B cell (primary cell): ENCODE measurements around the gene SCAMP3. TPM values are rescaled to one million over a fixed set of nuclear protein-coding genes. Genes with fewer than 3 reads are reported as not detected.

Experiments
- ATAC-seq: fragments of 200-7000 bp; cut with Tn5 transposase; one replicate; pipeline ENCODE4 v1.10.0; 2021; ENCODE audit warnings: low read depth, mild to moderate bottlenecking, moderate number of reproducible peaks, moderate library complexity
- CTCF ChIA-PET: fragments of 350-600 bp; sonication (Branson Sonifier 250); formaldehyde crosslinking; loops from one replicate; lab custom pipeline; 2021; ENCODE audit warnings: antibody characterized with exemption, inconsistent platforms; lab: Charles Lee
- POLR2A ChIA-PET: fragments of 350-600 bp; sonication (Branson Sonifier 250); formaldehyde crosslinking; loops from one replicate; lab custom pipeline; 2021; ENCODE audit warnings: antibody characterized with exemption; lab: Charles Lee
- DNase-seq: peaks from one replicate; pipeline ENCODE4 v3.0.0; 2013
- H2AFZ ChIP-seq: 2 replicates; pipeline ENCODE4 v1.6.1; 2012; ENCODE audit warnings: mild to moderate bottlenecking, low read depth, low read length; ENCODE audit not compliant: insufficient read depth, poor library complexity, severe bottlenecking
- H3K27ac ChIP-seq, 2 donors: 1 replicate in 1 of 2; 2 replicates in 1 of 2; pipeline ENCODE4 v1.5.1; 2012 to 2013; ENCODE audit warnings: low read length in 2 of 2, mild to moderate bottlenecking in 2 of 2, moderate library complexity in 1 of 2
- H3K27me3 ChIP-seq, 4 experiments: fragments of 200-600 bp in 1 of 4; sonication (generic) in 1 of 4; replicated peaks in 1 of 4; 1 replicate in 2 of 4; 2 replicates in 2 of 4; pipeline versions ENCODE4 v1.6.1 to v1.7.0; 2013 to 2016; ENCODE audit warnings: low read length in 3 of 4, mild to moderate bottlenecking in 2 of 4, mixed read lengths in 1 of 4, moderate library complexity in 1 of 4; ENCODE audit not compliant: insufficient read depth in 4 of 4, control insufficient read depth in 3 of 4; ENCODE audit errors: control extremely low read depth in 1 of 4
- H3K36me3 ChIP-seq, 2 experiments: replicated peaks in 1 of 2; 1 replicate in 1 of 2; 2 replicates in 1 of 2; pipeline versions ENCODE4 v1.6.1 to v1.7.1; 2013; ENCODE audit warnings: low read length in 1 of 2; ENCODE audit not compliant: insufficient read depth in 2 of 2, control insufficient read depth in 1 of 2; ENCODE audit errors: control extremely low read depth in 1 of 2, extremely low read depth in 1 of 2
- H3K4me1 ChIP-seq, 2 donors: fragments of 200-600 bp in 1 of 2; sonication (generic) in 1 of 2; 1 replicate in 1 of 2; 2 replicates in 1 of 2; pipeline versions ENCODE4 v1.5.1 to v1.6.1; 2013 to 2017; ENCODE audit warnings: low read length in 2 of 2; ENCODE audit not compliant: control insufficient read depth in 2 of 2, insufficient read depth in 2 of 2
- H3K4me2 ChIP-seq: replicated peaks from 2 replicates; pipeline ENCODE3; 2012; ENCODE audit warnings: mild to moderate bottlenecking, low read depth, low read length; ENCODE audit not compliant: poor library complexity, severe bottlenecking
- H3K4me3 ChIP-seq, 5 experiments: fragments of 200-600 bp in 1 of 5; sonication (generic) in 1 of 5; 1 replicate in 3 of 5; 2 replicates in 2 of 5; pipeline versions ENCODE4 v1.5.1 to v1.7.0; 2011 to 2016; ENCODE audit warnings: low read length in 4 of 5, mild to moderate bottlenecking in 4 of 5, low read depth in 2 of 5, control low read depth in 1 of 5, moderate library complexity in 1 of 5; ENCODE audit not compliant: insufficient read depth in 1 of 5; ENCODE audit errors: control extremely low read depth in 1 of 5, extremely low read depth in 1 of 5
- H3K79me2 ChIP-seq: fragments of 200-600 bp; sonication (generic); one replicate; pipeline ENCODE4 v1.6.0; 2016; ENCODE audit warnings: low read length; ENCODE audit not compliant: control insufficient read depth, insufficient read depth
- H3K9ac ChIP-seq: fragments of 200-600 bp; sonication (generic); 2 replicates; pipeline ENCODE4 v1.6.1; 2017; ENCODE audit warnings: mild to moderate bottlenecking, low read length, moderate library complexity
- H3K9me3 ChIP-seq, 3 donors: one replicate each; pipeline versions ENCODE4 v1.6.1 to v1.7.1; 2013; ENCODE audit warnings: low read length in 2 of 3; ENCODE audit not compliant: control insufficient read depth in 2 of 3, insufficient read depth in 1 of 3; ENCODE audit errors: control extremely low read depth in 1 of 3
- H4K20me1 ChIP-seq: 2 replicates; pipeline ENCODE4 v1.6.0; 2012; ENCODE audit warnings: mild to moderate bottlenecking, low read length; ENCODE audit not compliant: insufficient read depth, control insufficient read depth, poor library complexity, severe bottlenecking
- H3K27ac Mint-ChIP-seq: one replicate; pipeline ENCODE4 v1.8.0; 2021; ENCODE audit warnings: mixed read lengths
- H3K27me3 Mint-ChIP-seq: one replicate; pipeline ENCODE4 v1.8.0; 2021; ENCODE audit warnings: mixed read lengths
- H3K4me1 Mint-ChIP-seq: one replicate; pipeline ENCODE4 v1.8.0; 2021; ENCODE audit warnings: mixed read lengths
- H3K4me3 Mint-ChIP-seq: one replicate; pipeline ENCODE4 v1.8.0; 2021; ENCODE audit warnings: mixed read lengths
- H3K9me3 Mint-ChIP-seq: one replicate; pipeline ENCODE4 v1.8.0; 2022; ENCODE audit warnings: mixed read lengths; ENCODE audit not compliant: insufficient read depth
- CTCF ChIP-seq: fragments of 200-600 bp; IDR thresholded peaks from one replicate; pipeline ENCODE4 v1.8.0; 2022; ENCODE audit warnings: antibody characterized with exemption, mild to moderate bottlenecking
- EZH2 ChIP-seq: IDR thresholded peaks from 2 replicates; pipeline ENCODE4 v1.6.1; 2012; ENCODE audit warnings: borderline replicate concordance, low read depth, mild to moderate bottlenecking, moderate library complexity, low read length; ENCODE audit not compliant: insufficient read depth, poor library complexity, severe bottlenecking
- WGBS: methylation state at CpG from one replicate; pipeline ENCODE4 v1.1.5; 2013; ENCODE audit warnings: missing lambda C conversion rate; ENCODE audit not compliant: insufficient coverage; 5-methylcytosine and 5-hydroxymethylcytosine counted together
- intact Hi-C: fragments of 100-400 bp; cut with micrococcal nuclease; formaldehyde crosslinking; loops from one replicate; pipeline ENCODE4 v1.10.0; 2022
- polyA plus RNA-seq: library from polyadenylated mRNA; depleted of rRNA; stranded (reverse); fragments of >200 nt; gene quantifications from 2 replicates; pipeline ENCODE4 v1.2.3, GENCODE V29; 2012
- total RNA-seq, 2 donors: library from RNA; stranded (reverse); fragments of 120-200 nt in 1 of 2; gene quantifications; 1 replicate in 1 of 2; 2 replicates in 1 of 2; pipeline versions ENCODE4 v1.2.3 to v1.2.4, GENCODE V29; 2013 to 2022

The SCAMP3 gene
- total and polyA plus RNA-seq, 2 donors (not counting 1 experiment from before 2014, with no cell fraction given): 79.8 to 107 TPM

- peak overlapping the region; percentile 36 for H2AFZ ChIP-seq
- Mint-ChIP-seq H3K27ac (peak overlapping the region; percentile 91), H3K4me3 (peak overlapping the region; percentile 80), H3K27me3 (no peaks in the 10 kb centered on the region), H3K9me3 (no peaks in the 10 kb centered on the region), H3K4me1 (peaks cover 22% of the 10 kb centered on the region)
- peaks cover 0 to 3% of the 10 kb centered on the region in 2 experiments for H3K36me3 ChIP-seq
- no peak overlapping the region for H3K4me3 ChIP-seq
- peak overlapping the region; percentile 95 to 100 for H3K27ac ChIP-seq
- ChIA-PET POLR2A (interaction anchor here (0.6 to 3.7 kb wide), 8 partner anchors 11 to 922 kb away, joined by 3 to 47 read pairs (median 6); partner anchors contain the start of gene SCAMP3), CTCF (interaction anchor here (0.5 to 8.7 kb wide), 24 partner anchors 11 to 473 kb away, joined by 3 to 189 read pairs (median 7); partner anchors contain the start of genes ADAM15 and KRTCAP2)
- peak; percentile 92 for DNase-seq
- H3K4me1 ChIP-seq: peaks cover 21 to 26% of the 10 kb centered on the region in 2 donors
- intact Hi-C loops: loop anchor here (1.0 to 5.0 kb wide), 4 partner anchors 19 to 385 kb away; no protein-coding TSS in a partner anchor
- no peaks in the 10 kb centered on the region for H3K27me3 ChIP-seq
- H3K9me3 ChIP-seq: no peaks in the 10 kb centered on the region
- 32% methylated on average over 12 of the region's 13 CpGs for WGBS
- no peaks in the 10 kb centered on the region for H3K79me2 ChIP-seq
- TF ChIP-seq EZH2 (no peak), CTCF (peak; percentile 88)
- peak overlapping the region; percentile 95 for H3K4me2 ChIP-seq
- ATAC-seq: peak; percentile 50
- no peaks in the 10 kb centered on the region for H4K20me1 ChIP-seq
- H3K9ac ChIP-seq: no peak overlapping the region
Measured at GRCh38 chr1:155206891-155207805, 55.0 kb downstream of the SCAMP3 start.

Other genes with a start within 250 kb of the SCAMP3 start
- gene DCST2, start 228.6 kb downstream of the SCAMP3 start, total RNA-seq: 0.89 and 0.90 TPM in 2 replicates
- gene DCST2, start 228.6 kb downstream of the SCAMP3 start, polyA plus RNA-seq: 2.9 and 5.4 TPM in 2 replicates
- gene DCST1, start 228.5 kb downstream of the SCAMP3 start, total RNA-seq: not detected in 2 replicates
- 0.22 and 0.52 TPM in 2 replicates for gene DCST1, start 228.5 kb downstream of the SCAMP3 start, polyA plus RNA-seq
- gene ADAM15, start 211.0 kb downstream of the SCAMP3 start, total RNA-seq: 14.6 and 17.0 TPM in 2 replicates
- 28.4 and 35.1 TPM in 2 replicates for gene ADAM15, start 211.0 kb downstream of the SCAMP3 start, polyA plus RNA-seq
- gene EFNA4, start 198.6 kb downstream of the SCAMP3 start, total RNA-seq: 8.4 and 9.9 TPM in 2 replicates
- 6.5 and 10.6 TPM in 2 replicates for gene EFNA4, start 198.6 kb downstream of the SCAMP3 start, polyA plus RNA-seq
- gene EFNA3, start 183.5 kb downstream of the SCAMP3 start, total RNA-seq: 1.6 and 3.7 TPM in 2 replicates
- 1.8 and 3.2 TPM in 2 replicates for gene EFNA3, start 183.5 kb downstream of the SCAMP3 start, polyA plus RNA-seq
- gene EFNA1, start 134.5 kb downstream of the SCAMP3 start, total RNA-seq: 0.56 TPM in 1 of 2 replicates, not detected in the other
- gene EFNA1, start 134.5 kb downstream of the SCAMP3 start, polyA plus RNA-seq: 0.28 and 1.5 TPM in 2 replicates
- 61.3 and 62.8 TPM in 2 replicates for gene SLC50A1, start 126.5 kb downstream of the SCAMP3 start, total RNA-seq
- gene SLC50A1, start 126.5 kb downstream of the SCAMP3 start, polyA plus RNA-seq: 86.8 and 109 TPM in 2 replicates
- 39.9 and 41.7 TPM in 2 replicates for gene DPM3, start 121.8 kb downstream of the SCAMP3 start, total RNA-seq
- 68.0 and 97.3 TPM in 2 replicates for gene DPM3, start 121.8 kb downstream of the SCAMP3 start, polyA plus RNA-seq
- gene KRTCAP2, start 89.1 kb downstream of the SCAMP3 start, total RNA-seq: 136 and 151 TPM in 2 replicates
- 190 and 259 TPM in 2 replicates for gene KRTCAP2, start 89.1 kb downstream of the SCAMP3 start, polyA plus RNA-seq
- gene TRIM46, start 88.5 kb downstream of the SCAMP3 start, total RNA-seq: 1.3 and 2.6 TPM in 2 replicates
- gene TRIM46, start 88.5 kb downstream of the SCAMP3 start, polyA plus RNA-seq: 3.4 TPM in 2 replicates
- gene THBS3, start 54.5 kb downstream of the SCAMP3 start, total RNA-seq: 26.0 and 28.6 TPM in 2 replicates
- gene THBS3, start 54.5 kb downstream of the SCAMP3 start, polyA plus RNA-seq: 28.0 and 34.3 TPM in 2 replicates
- 18.4 and 19.0 TPM in 2 replicates for gene MTX1, start 53.7 kb downstream of the SCAMP3 start, total RNA-seq
- 34.2 and 40.4 TPM in 2 replicates for gene MTX1, start 53.7 kb downstream of the SCAMP3 start, polyA plus RNA-seq
- gene ENTREP3, start 6.9 kb downstream of the SCAMP3 start, total RNA-seq: 13.5 and 15.2 TPM in 2 replicates
- 5.3 and 7.6 TPM in 2 replicates for gene ENTREP3, start 6.9 kb downstream of the SCAMP3 start, polyA plus RNA-seq
- gene CLK2, start 11.1 kb upstream of the SCAMP3 start, total RNA-seq: 136 and 152 TPM in 2 replicates
- gene CLK2, start 11.1 kb upstream of the SCAMP3 start, polyA plus RNA-seq: 159 and 161 TPM in 2 replicates
- gene HCN3, start 15.1 kb upstream of the SCAMP3 start, total RNA-seq: 9.0 and 9.2 TPM in 2 replicates
- gene HCN3, start 15.1 kb upstream of the SCAMP3 start, polyA plus RNA-seq: 6.2 TPM in 2 replicates
- not detected in 2 replicates for gene PKLR, start 39.1 kb upstream of the SCAMP3 start, total RNA-seq
- not detected in 2 replicates for gene PKLR, start 39.1 kb upstream of the SCAMP3 start, polyA plus RNA-seq
- gene FDPS, start 46.5 kb upstream of the SCAMP3 start, total RNA-seq: 128 and 141 TPM in 2 replicates
- 88.3 and 100 TPM in 2 replicates for gene FDPS, start 46.5 kb upstream of the SCAMP3 start, polyA plus RNA-seq
- 19.3 and 22.8 TPM in 2 replicates for gene RUSC1, start 58.5 kb upstream of the SCAMP3 start, total RNA-seq
- 20.3 and 20.8 TPM in 2 replicates for gene RUSC1, start 58.5 kb upstream of the SCAMP3 start, polyA plus RNA-seq